HepG2 (cell line): ENCODE results near the gene POLR1C. TPM values are rescaled to one million over a fixed set of nuclear protein-coding genes. Genes with fewer than 3 reads are reported as not detected.
A peak's percentile ranks its signal among the peaks of the same experiment; 100 is the strongest.

Experiments
- ARNTL ChIP-seq: sonication (generic); formaldehyde crosslinking; IDR thresholded peaks from 2 replicates; pipeline ENCODE4 v1.4.0; 2020; ENCODE audit warnings: mild to moderate bottlenecking, missing genetic modification reagents
- BORCS8-MEF2B ChIP-seq: sonication (generic); formaldehyde crosslinking; IDR thresholded peaks from 2 replicates; pipeline ENCODE4 v1.8.0; 2022; ENCODE audit warnings: mild to moderate bottlenecking, missing genetic modification reagents
- CEBPG ChIP-seq: IDR thresholded peaks from 2 replicates; pipeline ENCODE4 v1.6.1; 2016
- CHD2 ChIP-seq: IDR thresholded peaks from 2 replicates; pipeline ENCODE4 v1.6.1; 2011; ENCODE audit warnings: low read depth, low read length, improper control_type of control experiment
- DMAP1 ChIP-seq: IDR thresholded peaks from 2 replicates; pipeline ENCODE4 v1.6.1; 2016
- ELF3 ChIP-seq: IDR thresholded peaks from 2 replicates; pipeline ENCODE4 v1.6.1; 2016; ENCODE audit warnings: missing genetic modification reagents, missing compliant biosample characterization
- FOXP4 ChIP-seq: sonication (generic); formaldehyde crosslinking; IDR thresholded peaks from 2 replicates; pipeline ENCODE4 v1.4.0; 2020; ENCODE audit warnings: missing genetic modification reagents
- GFI1 ChIP-seq: sonication (generic); formaldehyde crosslinking; IDR thresholded peaks from 2 replicates; pipeline ENCODE4 v1.5.0; 2020; ENCODE audit warnings: missing genetic modification reagents, mild to moderate bottlenecking, borderline replicate concordance
- GTF3A ChIP-seq: sonication (generic); formaldehyde crosslinking; conservative IDR thresholded peaks from 2 replicates; pipeline ENCODE4 v1.4.0; 2020; ENCODE audit warnings: mild to moderate bottlenecking, missing genetic modification reagents
- HCFC1 ChIP-seq: fragments of 150-350 bp; IDR thresholded peaks from 2 replicates; pipeline ENCODE4 v1.6.1; 2014; ENCODE audit warnings: low read depth, low read length
- KDM5A ChIP-seq: fragments of 200-600 bp; sonication (generic); IDR thresholded peaks from 2 replicates; pipeline ENCODE4 v1.7.0; 2018; ENCODE audit warnings: antibody characterized with exemption, mild to moderate bottlenecking, low read length, borderline replicate concordance
- NCOA5 ChIP-seq: sonication (generic); formaldehyde crosslinking; IDR thresholded peaks from 2 replicates; pipeline ENCODE4 v1.4.0; 2020; ENCODE audit warnings: missing genetic modification reagents
- PCBP2 ChIP-seq: fragments of 200-400 bp; formaldehyde crosslinking; optimal IDR thresholded peaks from 2 replicates; pipeline ENCODE3; 2018; ENCODE audit warnings: low read length, low read depth; ENCODE audit not compliant: poor library complexity, severe bottlenecking
- PITX1 ChIP-seq: sonication (generic); formaldehyde crosslinking; IDR thresholded peaks from 2 replicates; pipeline ENCODE4 v1.5.1; 2020; ENCODE audit warnings: mild to moderate bottlenecking, missing genetic modification reagents
- RFXANK ChIP-seq: IDR thresholded peaks from 2 replicates; pipeline ENCODE4 v1.6.1; 2016
- SMYD3 ChIP-seq: sonication (generic); formaldehyde crosslinking; IDR thresholded peaks from 2 replicates; pipeline ENCODE4 v1.8.1; 2023; ENCODE audit warnings: mild to moderate bottlenecking, missing genetic modification reagents
- SRSF1 ChIP-seq: fragments of 200-400 bp; formaldehyde crosslinking; optimal IDR thresholded peaks from 2 replicates; pipeline ENCODE3; 2017; ENCODE audit warnings: mild to moderate bottlenecking, low read depth, low read length, moderate library complexity
- TBX2 ChIP-seq: sonication (generic); formaldehyde crosslinking; IDR thresholded peaks from 2 replicates; pipeline ENCODE4 v1.5.0; 2020; ENCODE audit warnings: missing genetic modification reagents, mild to moderate bottlenecking, borderline replicate concordance
- TEAD2 ChIP-seq: sonication (generic); formaldehyde crosslinking; IDR thresholded peaks from 2 replicates; pipeline ENCODE4 v1.9.0; 2021; ENCODE audit warnings: missing genetic modification reagents
- THAP7 ChIP-seq: sonication (generic); formaldehyde crosslinking; IDR thresholded peaks from 2 replicates; pipeline ENCODE4 v1.8.1; 2023; ENCODE audit warnings: mild to moderate bottlenecking, missing genetic modification reagents
- TOPORS ChIP-seq: sonication (generic); formaldehyde crosslinking; IDR thresholded peaks from 2 replicates; pipeline ENCODE4 v1.8.0; 2023; ENCODE audit warnings: mild to moderate bottlenecking, missing genetic modification reagents
- TP53 ChIP-seq: sonication (generic); formaldehyde crosslinking; conservative IDR thresholded peaks from 2 replicates; pipeline ENCODE4 v1.4.0; 2020; ENCODE audit warnings: missing genetic modification reagents
- ZGPAT ChIP-seq: IDR thresholded peaks from 2 replicates; pipeline ENCODE4 v1.6.1; 2016; ENCODE audit warnings: mild to moderate bottlenecking
- ZNF251 ChIP-seq: sonication (generic); formaldehyde crosslinking; IDR thresholded peaks from 2 replicates; pipeline ENCODE4 v1.9.0; 2021; ENCODE audit warnings: mild to moderate bottlenecking, missing genetic modification reagents
- ZNF281 ChIP-seq: sonication (generic); formaldehyde crosslinking; IDR thresholded peaks from 2 replicates; pipeline ENCODE4 v1.4.0; 2020; ENCODE audit warnings: missing genetic modification reagents, borderline replicate concordance
- ZNF496 ChIP-seq: sonication (generic); formaldehyde crosslinking; IDR thresholded peaks from 2 replicates; pipeline ENCODE4 v1.8.1; 2023; ENCODE audit warnings: mild to moderate bottlenecking, moderate library complexity, missing genetic modification reagents; ENCODE audit not compliant: insufficient replicate concordance
- ZNF614 ChIP-seq: IDR thresholded peaks from 2 replicates; pipeline ENCODE4 v1.6.1; 2018; ENCODE audit warnings: missing biosample characterization, missing genetic modification reagents, inconsistent platforms, borderline replicate concordance
- polyA plus RNA-seq, 8 experiments: library from polyadenylated mRNA; depleted of rRNA in 3 of 8; stranded (reverse) in 7 of 8; unstranded in 1 of 8; fragments of >200 nt; fragmentation: Illumina TruSeq in 4 of 8; extraction: Trizol in 4 of 8; gene quantifications; 2 replicates each; pipeline versions ENCODE4 v1.2.1 to v1.2.3, GENCODE V29; 2011 to 2016; ENCODE audit warnings: low read depth in 4 of 8, missing spikeins in 1 of 8, mixed read lengths in 1 of 8; ENCODE audit not compliant: insufficient read depth in 1 of 8
- total RNA-seq, 5 experiments: library from RNA; depleted of rRNA; stranded (reverse); fragments of >200 nt; fragmentation: Illumina TruSeq; extraction: Trizol; gene quantifications; 2 replicates each; pipeline ENCODE4 v1.2.3, GENCODE V29; 2016; ENCODE audit warnings: low read depth in 1 of 5

POLR1C gene
- total and polyA plus RNA-seq, 2 of the 13 experiments (the other 11 are each of a cell fraction or from before 2014, with no cell fraction given), result 62.6 to 72.2 TPM

- TF ChIP-seq THAP7 (CRISPR knock-in tag) (no peak), ZGPAT (CRISPR knock-in tag) (peak; percentile 41; the same call in 1 of the 2 replicates), FOXP4 (CRISPR knock-in tag) (peak; percentile 27; the same call in 1 of the 2 replicates), TP53 (CRISPR knock-in tag) (no peak), HCFC1 (no peak), TEAD2 (no peak), ZNF281 (CRISPR knock-in tag) (0 out of 2 replicates have a peak, but pooled peaks have one; percentile 24), RFXANK (CRISPR knock-in tag) (no peak), CHD2 (no peak), PITX1 (CRISPR knock-in tag) (peak; percentile 58; the same call in 1 of the 2 replicates), NCOA5 (no peak), PCBP2 (no peak), ELF3 (CRISPR knock-in tag) (peak; percentile 63; the same call in 1 of the 2 replicates), SMYD3 (CRISPR knock-in tag) (no peak), ZNF614 (peak; percentile 17; the same call in 1 of the 2 replicates), TOPORS (CRISPR knock-in tag) (no peak), TBX2 (peak; percentile 63; the same call in 1 of the 2 replicates), GTF3A (no peak), ZNF496 (no peak), ZNF251 (CRISPR knock-in tag) (no peak), KDM5A (no peak), ARNTL (CRISPR knock-in tag) (peak; percentile 50; the same call in 1 of the 2 replicates), BORCS8-MEF2B (CRISPR knock-in tag) (0 out of 2 replicates have a peak, but pooled peaks have one; percentile 33), GFI1 (CRISPR knock-in tag) (no peak), CEBPG (CRISPR knock-in tag) (peak; percentile 62), SRSF1 (no peak), DMAP1 (peak; percentile 62; the same call in 1 of the 2 replicates)
These were observed 23.1 kb upstream of the POLR1C start (continued) for GRCh38 chr6:43493833-43494232.
